CD14-positive monocyte (primary cell): Measurements from ENCODE around the gene HERPUD1. TPM values are rescaled to one million over a fixed set of nuclear protein-coding genes. Genes with fewer than 3 reads are reported as not detected.

Experiments
- DNase-seq, 3 donors: peaks; one replicate each; pipeline ENCODE4 v3.0.0-alpha.2; 2011 to 2022
- H2AFZ ChIP-seq: 2 replicates; pipeline ENCODE4 v1.6.0; 2012; ENCODE audit warnings: mild to moderate bottlenecking, low read depth, low read length, inconsistent platforms; ENCODE audit not compliant: insufficient read depth, poor library complexity, severe bottlenecking
- H3K27ac ChIP-seq, 2 donors: 1 replicate in 1 of 2; 2 replicates in 1 of 2; pipeline ENCODE4 v1.5.1; 2012 to 2013; ENCODE audit warnings: low read length in 2 of 2, control low read depth in 1 of 2, inconsistent platforms in 1 of 2, low read depth in 1 of 2, mild to moderate bottlenecking in 1 of 2
- H3K27me3 ChIP-seq, 2 donors: one replicate each; pipeline versions ENCODE4 v1.6.0 to v1.6.1; 2011 to 2013; ENCODE audit warnings: low read length in 2 of 2; ENCODE audit not compliant: control insufficient read depth in 2 of 2, insufficient read depth in 2 of 2
- H3K36me3 ChIP-seq, 2 donors: replicated peaks in 1 of 2; 1 replicate in 1 of 2; 2 replicates in 1 of 2; pipeline versions ENCODE4 v1.5.1 to v1.6.1; 2012 to 2013; ENCODE audit warnings: low read length in 2 of 2, control low read depth in 1 of 2, inconsistent platforms in 1 of 2, mild to moderate bottlenecking in 1 of 2; ENCODE audit not compliant: insufficient read depth in 2 of 2, control insufficient read depth in 1 of 2
- H3K4me1 ChIP-seq, 2 donors: 1 replicate in 1 of 2; 2 replicates in 1 of 2; pipeline versions ENCODE4 v1.5.1 to v1.6.1; 2012 to 2013; ENCODE audit warnings: low read length in 2 of 2, control low read depth in 1 of 2, inconsistent platforms in 1 of 2, mild to moderate bottlenecking in 1 of 2, moderate library complexity in 1 of 2; ENCODE audit not compliant: insufficient read depth in 2 of 2, control insufficient read depth in 1 of 2
- H3K4me2 ChIP-seq: replicated peaks from 2 replicates; pipeline ENCODE3; 2012; ENCODE audit warnings: low read length, moderate library complexity, mild to moderate bottlenecking; ENCODE audit not compliant: poor library complexity, severe bottlenecking; ENCODE audit errors: extremely low read depth
- H3K4me3 ChIP-seq, 3 experiments: fragments of 200-600 bp in 1 of 3; sonication (generic) in 1 of 3; replicated peaks in 1 of 3; 1 replicate in 2 of 3; 2 replicates in 1 of 3; pipeline ENCODE4 v1.5.1; 2011 to 2013; ENCODE audit warnings: low read length in 3 of 3, mild to moderate bottlenecking in 3 of 3, control low read depth in 2 of 3, low read depth in 2 of 3, inconsistent platforms in 1 of 3, moderate library complexity in 1 of 3
- H3K79me2 ChIP-seq: 2 replicates; pipeline ENCODE4 v1.6.0; 2012; ENCODE audit warnings: mild to moderate bottlenecking, control low read depth, inconsistent platforms, low read length, moderate library complexity; ENCODE audit not compliant: insufficient read depth
- H3K9ac ChIP-seq: 2 replicates; pipeline ENCODE4 v1.6.0; 2017; ENCODE audit warnings: low read length, mild to moderate bottlenecking; ENCODE audit not compliant: insufficient read depth, poor library complexity, severe bottlenecking
- H3K9me3 ChIP-seq, 2 donors: replicated peaks in 1 of 2; 1 replicate in 1 of 2; 2 replicates in 1 of 2; pipeline versions ENCODE4 v1.5.1 to v1.6.1; 2012 to 2013; ENCODE audit warnings: low read length in 2 of 2, control low read depth in 1 of 2; ENCODE audit not compliant: control insufficient read depth in 1 of 2, insufficient read depth in 1 of 2
- H4K20me1 ChIP-seq: 2 replicates; pipeline ENCODE4 v1.6.0; 2012; ENCODE audit warnings: mild to moderate bottlenecking, low read length, control low read depth, moderate library complexity; ENCODE audit not compliant: insufficient read depth
- H3K27ac Mint-ChIP-seq, 7 donors: one replicate each; pipeline ENCODE4 v1.8.0; 2020; ENCODE audit warnings: mild to moderate bottlenecking in 7 of 7, mixed read lengths in 7 of 7, moderate library complexity in 6 of 7, inconsistent platforms in 2 of 7
- H3K27me3 Mint-ChIP-seq, 3 donors: one replicate each; pipeline ENCODE4 v1.8.0; 2021 to 2022; ENCODE audit warnings: low read depth in 3 of 3, mild to moderate bottlenecking in 3 of 3, mixed read lengths in 3 of 3, moderate library complexity in 3 of 3, inconsistent platforms in 1 of 3
- H3K36me3 Mint-ChIP-seq, 2 donors: one replicate each; pipeline ENCODE4 v1.8.0; 2020; ENCODE audit warnings: mixed read lengths in 2 of 2, inconsistent platforms in 1 of 2, mild to moderate bottlenecking in 1 of 2
- H3K4me1 Mint-ChIP-seq: one replicate; pipeline ENCODE4 v1.8.0; 2020; ENCODE audit warnings: mild to moderate bottlenecking, mixed read lengths
- H3K4me3 Mint-ChIP-seq, 2 donors: one replicate each; pipeline ENCODE4 v1.8.0; 2020; ENCODE audit warnings: mild to moderate bottlenecking in 2 of 2, mixed read lengths in 2 of 2, moderate library complexity in 1 of 2
- H3K9me3 Mint-ChIP-seq, 7 donors: one replicate each; pipeline ENCODE4 v1.8.0; 2020 to 2022; ENCODE audit warnings: mixed read lengths in 7 of 7, mild to moderate bottlenecking in 6 of 7, moderate library complexity in 6 of 7, inconsistent platforms in 2 of 7
- CTCF ChIP-seq: fragments of 200-600 bp; IDR thresholded peaks from one replicate; pipeline ENCODE4 v1.8.0; 2022; ENCODE audit warnings: antibody characterized with exemption, mild to moderate bottlenecking
- WGBS: methylation state at CpG from one replicate; pipeline ENCODE4 v1.1.5; 2013; ENCODE audit warnings: missing lambda C conversion rate; ENCODE audit not compliant: insufficient coverage; 5-methylcytosine and 5-hydroxymethylcytosine counted together
- intact Hi-C, 2 donors: fragments of 100-400 bp; cut with micrococcal nuclease; formaldehyde crosslinking; loops; one replicate each; pipeline versions ENCODE4 v1.15.0 to v1.15.1; 2023
- polyA plus RNA-seq, 3 donors: library from polyadenylated mRNA; depleted of rRNA in 1 of 3; unstranded in 2 of 3; stranded (reverse) in 1 of 3; fragments of 300-500 nt in 2 of 3; fragments of >200 nt in 1 of 3; fragmentation: Illumina TruSeq in 2 of 3; gene quantifications; 1 replicate in 2 of 3; 2 replicates in 1 of 3; pipeline ENCODE4 v1.2.3, GENCODE V29; 2012 to 2021

Gene HERPUD1
- polyA plus RNA-seq, 3 donors = 179 to 454 (median 186) TPM

GRCh38 chr16:56956076-56956475 lies 24.1 kb downstream of the HERPUD1 start:
- no peak for DNase-seq
- Mint-ChIP-seq H3K9me3 (no peaks in the 10 kb centered on the region), H3K27me3 (peaks cover 0 to 9% (median 0%) of the 10 kb centered on the region in 3 donors), H3K36me3 (no peaks in the 10 kb centered on the region), H3K4me1 (peaks cover 21% of the 10 kb centered on the region), H3K27ac (no peak overlapping the region), H3K4me3 (no peak overlapping the region)
- TF ChIP-seq CTCF = no peak
- Histone ChIP-seq H3K4me2 (no peak overlapping the region), H4K20me1 (no peaks in the 10 kb centered on the region), H3K9me3 (no peaks in the 10 kb centered on the region), H2AFZ (no peak overlapping the region), H3K4me3 (no peak overlapping the region), H3K79me2 (no peaks in the 10 kb centered on the region), H3K27me3 (no peaks in the 10 kb centered on the region), H3K4me1 (peaks cover 19 to 22% of the 10 kb centered on the region in 2 donors), H3K36me3 (no peaks in the 10 kb centered on the region), H3K27ac (no peak overlapping the region), H3K9ac (no peak overlapping the region)
- intact Hi-C loops = no loop called here
- 100% methylated on average over 2 of the region's 4 CpGs for WGBS

GRCh38 chr16:56956756-56957155 lies 24.8 kb downstream of the HERPUD1 start:
- no peak for TF ChIP-seq CTCF
- Histone ChIP-seq H3K4me1 (peaks cover 18 to 22% of the 10 kb centered on the region in 2 donors), H3K9me3 (no peaks in the 10 kb centered on the region), H3K9ac (no peak overlapping the region), H3K4me3 (no peak overlapping the region), H3K4me2 (no peak overlapping the region), H3K79me2 (no peaks in the 10 kb centered on the region), H3K36me3 (no peaks in the 10 kb centered on the region), H4K20me1 (no peaks in the 10 kb centered on the region), H2AFZ (no peak overlapping the region), H3K27me3 (no peaks in the 10 kb centered on the region), H3K27ac (no peak overlapping the region)
- Mint-ChIP-seq H3K27ac (no peak overlapping the region), H3K27me3 (peaks cover 0 to 8% (median 0%) of the 10 kb centered on the region in 3 donors), H3K9me3 (no peaks in the 10 kb centered on the region), H3K4me1 (peaks cover 21% of the 10 kb centered on the region), H3K4me3 (no peak overlapping the region), H3K36me3 (no peaks in the 10 kb centered on the region)
- intact Hi-C loops = no loop called here
- DNase-seq = no peak
- no CpG with 5 or more reads among the region's 4 CpGs for WGBS
